Stimulated activated CD8-positive, alpha-beta memory T cell treated with anti-CD3 and anti-CD28 coated beads, Interleukin-12 subunit alpha, Interleukin-12 subunit beta, amount 100 ng/mL, for 24 hours (primary cell): ENCODE results near the gene STAMBP.
"Not testable (repeated sequence)": the region's sequence is repeated elsewhere in the genome, so short reads cannot be mapped to it uniquely, and the experiment has no call there.

ENCODE experiments used
- DNase-seq: peaks from one replicate; pipeline ENCODE4 v3.0.0-alpha.2; 2020; ENCODE audit errors: extremely low read depth

The STAMBP gene

DNA sequence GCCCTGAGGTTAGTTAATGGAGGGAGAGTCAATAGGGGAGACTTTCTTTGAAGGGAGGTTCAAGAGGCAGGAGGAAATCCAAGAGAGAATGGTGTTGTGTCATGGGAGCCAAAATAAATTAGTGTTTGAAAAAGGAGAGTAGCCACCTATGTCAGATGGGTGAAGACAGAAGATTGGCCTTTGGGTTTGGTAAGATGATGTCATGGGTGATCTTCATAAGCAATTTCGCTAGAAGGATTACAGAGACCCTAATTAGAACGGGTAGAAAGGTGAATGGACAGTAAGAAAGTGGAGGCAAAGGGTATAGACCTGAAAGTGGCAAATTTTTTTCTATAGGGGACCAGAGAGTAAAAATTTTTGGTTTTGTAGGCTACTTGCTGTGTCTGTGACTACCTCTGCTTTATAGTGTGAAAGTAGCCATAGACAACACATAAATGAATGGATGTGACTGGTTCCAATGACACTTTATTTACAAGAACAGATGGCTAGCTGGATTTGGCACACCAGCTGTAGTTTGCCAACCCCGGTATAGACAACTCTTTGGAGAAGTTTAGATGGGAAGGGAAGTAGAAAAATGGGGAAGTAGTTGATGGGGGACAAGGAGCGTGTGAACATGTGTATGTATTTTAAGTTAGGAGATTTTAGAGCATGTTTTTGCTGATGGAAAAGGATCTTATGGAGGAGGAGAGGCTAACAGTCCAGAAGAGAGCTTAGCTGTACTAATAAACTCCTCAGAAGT, 9.3 kb downstream of the STAMBP start:
- DNase-seq = no peak

DNA sequence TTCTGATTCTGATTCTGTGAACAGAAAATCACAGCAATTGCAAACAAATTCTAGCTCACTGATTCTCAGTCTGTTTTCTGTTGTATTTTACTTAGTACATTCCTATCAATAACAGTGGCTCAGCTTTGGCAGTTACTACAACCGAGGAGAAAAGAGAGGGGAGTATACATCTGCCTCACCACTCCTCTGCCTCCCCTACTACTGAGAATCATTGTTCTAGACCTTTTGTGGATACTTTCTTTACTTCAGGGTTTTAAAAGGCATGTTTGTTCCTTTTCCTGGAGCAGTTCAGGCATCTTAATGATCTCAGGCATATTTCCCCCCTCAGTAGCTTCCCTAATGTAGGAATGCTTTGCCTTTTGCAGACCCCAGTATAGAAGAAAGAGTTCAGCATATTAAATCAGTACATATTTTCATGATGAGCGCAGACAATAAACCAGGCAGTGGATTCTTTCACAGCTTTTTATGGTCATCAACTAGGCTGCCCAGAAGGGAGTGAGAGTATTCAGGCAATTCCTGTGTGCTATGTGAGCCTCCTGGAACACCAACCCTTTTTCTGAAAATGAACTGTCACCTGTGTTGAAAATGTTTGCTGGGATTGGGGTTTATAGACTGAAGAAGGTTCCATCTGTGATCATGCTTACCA, 10.3 kb downstream of the STAMBP start:
- DNase-seq = no peak

DNA sequence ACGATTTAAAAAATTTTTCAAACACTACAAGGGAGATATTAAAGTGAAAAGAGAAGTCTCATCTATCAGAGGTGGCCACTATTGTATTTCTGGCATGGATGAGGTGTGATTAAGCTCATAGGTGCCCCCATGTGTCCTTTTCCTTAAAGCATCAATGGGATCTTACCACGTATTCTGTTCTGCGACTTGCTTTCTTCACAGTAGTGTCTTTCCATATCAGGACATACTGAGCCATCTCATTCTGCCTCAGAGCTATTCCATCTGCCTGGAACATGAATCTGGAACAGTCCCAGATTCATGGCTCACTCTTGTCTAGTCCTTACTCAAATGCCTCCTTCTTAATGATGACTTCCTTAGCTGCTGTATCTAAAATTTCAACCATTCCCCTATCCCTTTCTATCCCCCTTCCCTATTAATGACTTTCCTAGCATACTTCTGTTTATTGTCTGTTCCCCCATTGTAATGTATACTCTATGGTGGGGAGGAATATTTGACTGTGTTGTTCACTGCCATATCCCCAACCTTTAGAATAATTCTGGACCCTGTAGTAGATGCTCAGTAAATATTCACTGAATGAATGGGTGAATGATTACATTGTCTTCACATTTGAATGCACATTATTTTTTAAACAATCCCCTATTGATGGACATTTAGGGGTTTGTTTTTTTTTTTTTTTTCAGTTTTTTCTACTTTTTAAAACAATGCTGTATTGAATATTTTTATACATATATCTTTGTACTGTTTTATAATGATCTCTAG, 11.1 kb downstream of the STAMBP start:
- no peak for DNase-seq

- no peak for DNase-seq
Observed at GRCh38 chr2:73841912-73842738, 13.4 kb downstream of the STAMBP start.

DNA sequence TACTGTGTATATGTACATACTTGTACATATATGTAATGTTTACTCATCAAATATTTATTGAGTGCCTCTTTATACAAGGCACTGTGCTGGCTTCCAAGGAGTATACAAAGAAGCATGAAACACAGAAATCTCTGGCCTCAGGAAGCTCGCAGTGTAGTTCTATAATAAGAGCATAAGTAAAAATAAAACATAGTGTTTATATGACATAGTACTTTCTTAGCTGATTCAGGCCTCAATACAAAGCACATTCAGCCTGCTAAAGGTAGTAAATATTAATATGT, 13.9 kb downstream of the STAMBP start:
- DNase-seq = no peak

GRCh38 chr2:73844087-73844486, 15.3 kb downstream of the STAMBP start:
- DNase-seq = no peak

DNA sequence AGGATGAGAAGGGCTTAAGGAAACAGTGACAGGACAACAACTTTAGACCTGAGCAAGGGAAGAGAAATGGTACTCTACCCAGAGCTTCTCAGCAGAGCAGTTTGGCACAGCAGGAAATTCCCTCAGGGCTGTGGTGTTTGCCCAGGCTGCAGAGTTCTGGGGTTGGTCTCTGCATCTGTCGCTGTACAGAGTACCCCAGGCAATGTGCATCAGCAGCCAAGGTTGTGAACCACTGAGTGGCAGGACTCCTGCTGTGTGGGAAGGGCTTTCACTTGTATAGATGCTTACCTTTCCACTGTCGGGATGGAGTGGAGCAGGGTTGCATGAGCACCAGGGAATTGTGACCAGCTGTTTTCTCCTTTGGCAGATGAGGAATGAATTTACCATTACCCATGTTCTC, 21.2 kb downstream of the STAMBP start:
- DNase-seq = no peak

- DNase-seq = no peak
Observed at GRCh38 chr2:73851274-73851673, 22.5 kb downstream of the STAMBP start.

GRCh38 chr2:73852020-73852419, 23.3 kb downstream of the STAMBP start:
- no peak for DNase-seq

GRCh38 chr2:73855526-73855925, 26.8 kb downstream of the STAMBP start:
- DNase-seq = no peak

GRCh38 chr2:73856214-73856613, 27.5 kb downstream of the STAMBP start:
- DNase-seq = no peak

- no peak for DNase-seq
Observed at GRCh38 chr2:73859721-73860586, 31.2 kb downstream of the STAMBP start.

DNA sequence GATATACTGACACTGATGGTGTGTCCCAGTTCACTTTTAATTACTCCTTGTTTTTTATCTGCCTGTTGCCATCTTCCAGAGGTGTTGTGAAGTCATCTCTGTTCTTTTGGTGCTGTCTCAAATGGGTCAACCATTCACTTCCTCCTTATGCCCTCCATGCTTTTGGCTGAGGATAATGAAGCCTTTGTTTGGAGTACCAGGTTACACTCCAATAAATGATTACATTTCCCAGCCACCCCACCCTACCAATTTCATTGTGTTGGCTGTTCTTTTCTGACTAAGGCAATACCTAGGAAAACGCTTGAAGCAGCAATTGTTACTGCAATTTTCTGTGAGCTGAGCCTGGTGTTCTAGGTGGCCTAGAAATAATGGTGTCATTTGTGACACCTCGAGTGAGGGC, 34.2 kb downstream of the STAMBP start:
- no peak for DNase-seq

GRCh38 chr2:73868204-73868978, 39.6 kb downstream of the STAMBP start:
- DNase-seq = no peak

DNA sequence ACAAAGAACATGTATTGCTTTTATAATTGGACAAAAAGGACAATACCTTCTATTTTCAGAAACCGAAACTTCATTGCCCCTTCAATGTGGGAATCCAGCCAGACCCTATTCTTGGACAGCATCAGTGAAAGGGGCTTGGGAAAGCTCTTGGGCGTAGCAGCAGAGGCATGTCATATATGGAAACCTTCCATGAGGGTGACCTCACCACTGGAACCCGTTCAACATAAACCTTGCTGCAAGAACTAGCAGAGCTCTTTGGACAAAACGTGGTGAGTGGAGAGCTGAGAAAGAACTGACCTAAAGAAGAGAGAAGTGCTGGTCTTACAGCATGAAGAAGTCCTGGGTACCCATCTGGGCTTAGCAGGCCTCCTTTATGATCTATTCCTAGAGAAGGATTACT, 41.3 kb downstream of the STAMBP start:
- no peak for DNase-seq

- DNase-seq = no peak
Observed at GRCh38 chr2:73877071-73877802, 48.5 kb downstream of the STAMBP start.

DNA sequence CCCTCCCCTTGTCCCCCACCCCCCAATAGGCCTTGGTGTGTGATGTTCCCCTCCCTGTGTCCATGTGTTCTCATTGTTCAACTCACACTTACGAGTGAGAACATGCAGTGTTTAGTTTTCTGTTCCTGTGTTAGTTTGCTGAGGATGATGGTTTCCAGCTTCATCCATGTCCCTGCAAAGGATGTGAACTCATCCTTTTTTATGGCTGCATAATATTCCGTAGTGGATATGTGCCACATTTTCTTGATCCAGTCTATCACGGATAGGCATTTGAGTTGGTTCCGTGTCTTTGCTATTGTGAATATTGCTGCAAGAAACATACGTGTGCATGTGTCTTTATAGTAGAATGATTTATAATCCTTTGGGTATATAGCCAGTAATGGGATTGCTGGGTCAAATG, 49.2 kb downstream of the STAMBP start:
- DNase-seq = not testable (repeated sequence)

GRCh38 chr2:73885406-73885805, 56.6 kb downstream of the STAMBP start:
- DNase-seq = no peak

GRCh38 chr2:73886357-73886756, 57.6 kb downstream of the STAMBP start:
- no peak for DNase-seq
